ENCODE measurements around the gene MRPL43. TPM values are rescaled to one million over a fixed set of nuclear protein-coding genes. Genes with fewer than 3 reads are reported as not detected.
A peak's percentile ranks its signal among the peaks of the same experiment; 100 is the strongest.

MRPL43 gene
- total and polyA plus RNA-seq, 10 donors: 38.3 to 92.4 (median 51.0) TPM

GRCh38 chr10:101019440-101019703, 32.1 kb upstream of the MRPL43 start:
- DNase-seq: no peak
- Histone ChIP-seq H3K27me3 (replicated peaks in 1 of 7) (peaks cover 0 to 38% (median 6%) of the 10 kb centered on the region in 7 donors), H3K4me3 (no peak overlapping the region), H3K36me3 (no peaks in the 10 kb centered on the region), H3K27ac (no peak overlapping the region), H3K9me3 (no peaks in the 10 kb centered on the region), H3K4me1 (peaks cover 8 to 37% (median 17%) of the 10 kb centered on the region in 6 donors)
- intact Hi-C loops (cut with DNase I; ENCODE audit: low total_unique reads): no loop called here
- TF ChIP-seq CTCF (IDR thresholded peaks at IDR 0.05 in 8 of 11, conservative IDR thresholded peaks at IDR 0.05 in 3 of 11) (no peak), POLR2A (IDR thresholded peaks at IDR 0.05) (no peak), POLR2AphosphoS5 (IDR thresholded peaks at IDR 0.05) (no peak)
- 31 to 36% (median 33%) methylated on average over 2 of the region's 2 CpGs for WGBS, 5 donors

GRCh38 chr10:101018600-101019439, 31.5 kb upstream of the MRPL43 start:
- Histone ChIP-seq H3K9me3 (no peaks in the 10 kb centered on the region), H3K27ac (no peak overlapping the region), H3K27me3 (replicated peaks in 1 of 7) (peaks cover 0 to 38% (median 6%) of the 10 kb centered on the region in 7 donors), H3K4me3 (peak overlapping the region in 1 of 8 donors; percentile 35), H3K4me1 (peaks cover 8 to 43% (median 19%) of the 10 kb centered on the region in 6 donors), H3K36me3 (no peaks in the 10 kb centered on the region)
- 18 to 31% (median 22%) methylated on average over 25 to 45 of the region's 45 CpGs for WGBS, 5 donors
- DNase-seq: peak; percentile 86
- TF ChIP-seq CTCF (IDR thresholded peaks at IDR 0.05 in 8 of 11, conservative IDR thresholded peaks at IDR 0.05 in 3 of 11): peak in 10 of 11 experiments; percentile 36 to 84 (median 70)
- peak in 1 of 3 donors; percentile 43 for TF ChIP-seq POLR2AphosphoS5 (IDR thresholded peaks at IDR 0.05)
- no peak for TF ChIP-seq POLR2A (IDR thresholded peaks at IDR 0.05)
- intact Hi-C loops (cut with DNase I; ENCODE audit: low total_unique reads): no loop called here

GRCh38 chr10:101018118-101018599, 30.9 kb upstream of the MRPL43 start:
- WGBS, 5 donors: 29 to 41% (median 34%) methylated on average over 19 to 20 of the region's 20 CpGs
- peak overlapping the region in 1 of 8 donors; percentile 35 for H3K4me3 ChIP-seq
- DNase-seq: no peak
- TF ChIP-seq POLR2A (IDR thresholded peaks at IDR 0.05) (no peak), POLR2AphosphoS5 (IDR thresholded peaks at IDR 0.05) (no peak), CTCF (IDR thresholded peaks at IDR 0.05 in 8 of 11, conservative IDR thresholded peaks at IDR 0.05 in 3 of 11) (no peak)
- no peak overlapping the region for H3K27ac ChIP-seq
- H3K27me3 ChIP-seq (replicated peaks in 1 of 7): peaks cover 0 to 38% (median 6%) of the 10 kb centered on the region in 7 donors
- peaks cover 12 to 49% (median 23%) of the 10 kb centered on the region in 6 donors for H3K4me1 ChIP-seq
- intact Hi-C loops (cut with DNase I; ENCODE audit: low total_unique reads): no loop called here
- no peaks in the 10 kb centered on the region for H3K36me3 ChIP-seq
- no peaks in the 10 kb centered on the region for H3K9me3 ChIP-seq

GRCh38 chr10:101016814-101017213, 29.5 kb upstream of the MRPL43 start:
- TF ChIP-seq POLR2AphosphoS5 (IDR thresholded peaks at IDR 0.05) (no peak), CTCF (IDR thresholded peaks at IDR 0.05 in 8 of 11, conservative IDR thresholded peaks at IDR 0.05 in 3 of 11) (no peak), POLR2A (IDR thresholded peaks at IDR 0.05) (no peak)
- DNase-seq: no peak
- Histone ChIP-seq H3K9me3 (no peaks in the 10 kb centered on the region), H3K27ac (no peak overlapping the region), H3K4me1 (peaks cover 18 to 62% (median 35%) of the 10 kb centered on the region in 6 donors), H3K27me3 (replicated peaks in 1 of 7) (peaks cover 0 to 38% (median 6%) of the 10 kb centered on the region in 7 donors), H3K4me3 (no peak overlapping the region), H3K36me3 (no peaks in the 10 kb centered on the region)
- WGBS, 5 donors: 75 to 86% (median 82%) methylated on average over 5 of the region's 5 CpGs
- intact Hi-C loops (cut with DNase I; ENCODE audit: low total_unique reads): no loop called here
